OCI-LY1 (cell line): ENCODE measurements around the gene MAMDC2.

ENCODE experiments used
- H2AFZ ChIP-seq: fragments of 200-600 bp; sonication (generic), shearing (Covaris generic); 2 replicates; pipeline ENCODE4 v1.6.0; 2014; ENCODE audit warnings: antibody characterized with exemption, mild to moderate bottlenecking, low read length
- H3F3A ChIP-seq: fragments of 200-600 bp; sonication (generic), shearing (Covaris generic); 2 replicates; pipeline ENCODE4 v1.6.0; 2014; ENCODE audit warnings: mild to moderate bottlenecking, antibody characterized with exemption, low read length, moderate library complexity; ENCODE audit not compliant: insufficient read depth
- H3K27ac ChIP-seq: fragments of 200-600 bp; sonication (generic); 2 replicates; pipeline ENCODE4 v1.5.1; 2014; ENCODE audit warnings: low read length, mixed run types, mild to moderate bottlenecking, low read depth; ENCODE audit not compliant: poor library complexity, severe bottlenecking
- H3K27me3 ChIP-seq: fragments of 200-600 bp; sonication (generic); 2 replicates; pipeline ENCODE4 v1.6.0; 2014; ENCODE audit warnings: antibody characterized with exemption, mild to moderate bottlenecking, low read length, moderate library complexity; ENCODE audit not compliant: insufficient read depth
- H3K36me3 ChIP-seq: fragments of 200-600 bp; sonication (generic); 2 replicates; pipeline ENCODE4 v1.6.1; 2014; ENCODE audit warnings: mild to moderate bottlenecking, antibody characterized with exemption, low read length, moderate library complexity, mixed read lengths; ENCODE audit not compliant: insufficient read depth
- H3K4me1 ChIP-seq: fragments of 200-600 bp; sonication (generic); 2 replicates; pipeline ENCODE4 v1.5.1; 2014; ENCODE audit warnings: mild to moderate bottlenecking, low read length, moderate library complexity; ENCODE audit not compliant: insufficient read depth, severe bottlenecking
- H3K4me2 ChIP-seq: fragments of 200-600 bp; sonication (generic), shearing (Covaris generic); 2 replicates; pipeline ENCODE4 v1.6.1; 2014; ENCODE audit warnings: low read length
- H3K4me3 ChIP-seq: fragments of 200-600 bp; sonication (generic); 2 replicates; pipeline ENCODE4 v1.5.1; 2014; ENCODE audit warnings: low read length, low read depth, mild to moderate bottlenecking, mixed read lengths; ENCODE audit not compliant: poor library complexity, severe bottlenecking
- H3K79me2 ChIP-seq: fragments of 200-600 bp; shearing (Covaris generic); 2 replicates; pipeline ENCODE4 v1.6.1; 2016; ENCODE audit warnings: mixed run types, low read length, mixed read lengths; ENCODE audit not compliant: insufficient read depth
- H3K9ac ChIP-seq: fragments of 200-600 bp; sonication (generic), shearing (Covaris generic); 2 replicates; pipeline ENCODE4 v1.6.1; 2014; ENCODE audit warnings: mild to moderate bottlenecking, low read length, mixed read lengths
- H3K9me2 ChIP-seq: fragments of 200-600 bp; sonication (generic), shearing (Covaris generic); 2 replicates; pipeline ENCODE4 v1.6.1; 2014; ENCODE audit warnings: low read depth, mild to moderate bottlenecking, low read length, mixed read lengths
- H3K9me3 ChIP-seq: fragments of 200-600 bp; shearing (Covaris generic); 2 replicates; pipeline ENCODE4 v1.6.1; 2014; ENCODE audit warnings: low read length, mixed read lengths
- H4K20me1 ChIP-seq: fragments of 200-600 bp; sonication (generic), shearing (Covaris generic); 2 replicates; pipeline ENCODE4 v1.6.0; 2016; ENCODE audit warnings: mild to moderate bottlenecking, low read length; ENCODE audit not compliant: insufficient read depth
- EZH2 ChIP-seq: fragments of 200-600 bp; sonication (generic), shearing (Covaris generic); IDR thresholded peaks from 2 replicates; pipeline ENCODE4 v1.8.0; 2017; ENCODE audit warnings: borderline replicate concordance, mixed run types, mild to moderate bottlenecking, antibody characterized with exemption, low read length, moderate library complexity, mixed read lengths
- TF ChIP-seq, protein P1 (sequence below): fragments of 200-600 bp; sonication (generic), shearing (Covaris generic); IDR thresholded peaks from 2 replicates; pipeline ENCODE4 v1.5.1; 2017; ENCODE audit warnings: mild to moderate bottlenecking, antibody characterized with exemption, low read length, moderate library complexity, mixed read lengths

The MAMDC2 gene

DNA sequence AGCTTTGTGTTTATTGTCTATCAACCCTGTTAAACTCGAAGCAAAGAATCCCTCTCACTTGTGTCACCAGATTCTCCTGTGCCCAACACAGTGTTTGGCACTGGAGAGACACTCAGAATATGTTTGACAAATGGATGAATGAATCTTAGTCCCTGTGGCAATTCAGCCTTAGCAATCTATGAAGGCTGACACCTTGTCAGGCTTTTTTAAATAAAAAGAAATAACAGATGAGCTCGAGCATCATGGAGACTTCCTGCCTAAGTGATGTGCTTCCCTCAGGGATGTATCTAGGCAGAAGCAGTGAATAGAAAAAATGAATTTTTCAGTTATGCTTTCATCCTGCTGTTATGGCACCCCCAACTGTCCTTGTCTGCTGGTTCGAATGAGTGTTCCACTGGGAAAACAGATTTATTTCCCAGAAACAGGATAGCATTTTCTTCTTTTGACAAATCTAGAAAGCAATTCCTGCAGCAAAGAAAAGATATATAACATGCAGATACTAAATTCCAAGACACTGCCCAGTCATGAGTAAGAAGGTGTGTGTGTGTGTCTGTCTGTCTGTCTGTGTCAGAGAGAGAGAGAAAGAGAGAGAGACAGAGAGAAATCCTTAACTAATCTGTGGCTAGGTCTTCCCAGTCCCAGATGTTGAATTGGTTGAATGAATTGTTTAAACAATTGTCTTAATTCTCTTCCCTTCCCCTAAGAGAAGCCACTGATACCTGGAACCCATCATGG is 16.7 kb downstream of the MAMDC2 start:
- no peaks in the 10 kb centered on the region for H3K9me3 ChIP-seq
- H3K4me3 ChIP-seq: no peak overlapping the region
- H3K9me2 ChIP-seq: no peaks in the 10 kb centered on the region
- no peaks in the 10 kb centered on the region for H3F3A ChIP-seq
- H3K4me1 ChIP-seq: no peaks in the 10 kb centered on the region
- H3K79me2 ChIP-seq: no peaks in the 10 kb centered on the region
- no peak overlapping the region for H2AFZ ChIP-seq
- H3K4me2 ChIP-seq: no peak overlapping the region
- no peak overlapping the region for H3K27ac ChIP-seq
- H3K36me3 ChIP-seq: no peaks in the 10 kb centered on the region
- H4K20me1 ChIP-seq: no peaks in the 10 kb centered on the region
- H3K9ac ChIP-seq: no peak overlapping the region
- H3K27me3 ChIP-seq: no peaks in the 10 kb centered on the region
- TF ChIP-seq EZH2: no peak
- TF ChIP-seq, protein P1, sequence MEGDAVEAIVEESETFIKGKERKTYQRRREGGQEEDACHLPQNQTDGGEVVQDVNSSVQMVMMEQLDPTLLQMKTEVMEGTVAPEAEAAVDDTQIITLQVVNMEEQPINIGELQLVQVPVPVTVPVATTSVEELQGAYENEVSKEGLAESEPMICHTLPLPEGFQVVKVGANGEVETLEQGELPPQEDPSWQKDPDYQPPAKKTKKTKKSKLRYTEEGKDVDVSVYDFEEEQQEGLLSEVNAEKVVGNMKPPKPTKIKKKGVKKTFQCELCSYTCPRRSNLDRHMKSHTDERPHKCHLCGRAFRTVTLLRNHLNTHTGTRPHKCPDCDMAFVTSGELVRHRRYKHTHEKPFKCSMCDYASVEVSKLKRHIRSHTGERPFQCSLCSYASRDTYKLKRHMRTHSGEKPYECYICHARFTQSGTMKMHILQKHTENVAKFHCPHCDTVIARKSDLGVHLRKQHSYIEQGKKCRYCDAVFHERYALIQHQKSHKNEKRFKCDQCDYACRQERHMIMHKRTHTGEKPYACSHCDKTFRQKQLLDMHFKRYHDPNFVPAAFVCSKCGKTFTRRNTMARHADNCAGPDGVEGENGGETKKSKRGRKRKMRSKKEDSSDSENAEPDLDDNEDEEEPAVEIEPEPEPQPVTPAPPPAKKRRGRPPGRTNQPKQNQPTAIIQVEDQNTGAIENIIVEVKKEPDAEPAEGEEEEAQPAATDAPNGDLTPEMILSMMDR: no peak

DNA sequence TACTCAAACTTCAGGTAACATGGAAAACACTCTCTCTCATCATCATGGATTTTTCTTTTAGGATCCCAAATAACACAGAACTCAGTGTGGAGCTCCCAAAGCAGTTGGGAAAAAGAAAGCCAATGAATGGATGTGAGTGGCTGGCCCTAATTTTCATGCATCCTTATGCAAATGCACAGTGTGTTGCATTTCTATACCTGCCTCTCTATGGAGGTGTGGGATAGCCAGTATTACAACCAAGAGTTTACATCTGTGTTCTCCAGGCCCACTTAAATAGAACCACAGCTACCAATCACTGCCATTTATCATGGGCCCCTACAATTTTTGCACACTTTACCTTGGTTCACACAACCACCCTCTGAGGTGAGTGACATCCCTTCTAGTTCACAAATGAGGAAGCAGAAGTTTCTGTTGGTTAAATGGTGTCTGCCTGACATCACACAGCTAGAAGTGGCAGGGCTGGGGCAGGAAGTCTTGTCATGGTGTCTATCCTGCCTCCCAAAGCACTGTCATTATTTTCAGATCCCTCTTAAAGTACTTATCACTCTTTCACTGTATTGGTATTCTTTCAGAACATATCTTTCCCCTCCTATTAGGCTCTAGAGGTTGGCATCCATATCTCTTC is 17.3 kb downstream of the MAMDC2 start:
- Histone ChIP-seq H2AFZ (no peak overlapping the region), H3K4me3 (no peak overlapping the region), H3K4me1 (no peaks in the 10 kb centered on the region), H3K4me2 (no peak overlapping the region), H3K27ac (no peak overlapping the region), H3K79me2 (no peaks in the 10 kb centered on the region), H3K36me3 (no peaks in the 10 kb centered on the region), H3F3A (no peaks in the 10 kb centered on the region), H3K9me3 (no peaks in the 10 kb centered on the region), H3K9me2 (no peaks in the 10 kb centered on the region), H3K9ac (no peak overlapping the region), H3K27me3 (no peaks in the 10 kb centered on the region), H4K20me1 (no peaks in the 10 kb centered on the region)
- TF ChIP-seq, protein P1: no peak
- TF ChIP-seq EZH2: no peak

DNA sequence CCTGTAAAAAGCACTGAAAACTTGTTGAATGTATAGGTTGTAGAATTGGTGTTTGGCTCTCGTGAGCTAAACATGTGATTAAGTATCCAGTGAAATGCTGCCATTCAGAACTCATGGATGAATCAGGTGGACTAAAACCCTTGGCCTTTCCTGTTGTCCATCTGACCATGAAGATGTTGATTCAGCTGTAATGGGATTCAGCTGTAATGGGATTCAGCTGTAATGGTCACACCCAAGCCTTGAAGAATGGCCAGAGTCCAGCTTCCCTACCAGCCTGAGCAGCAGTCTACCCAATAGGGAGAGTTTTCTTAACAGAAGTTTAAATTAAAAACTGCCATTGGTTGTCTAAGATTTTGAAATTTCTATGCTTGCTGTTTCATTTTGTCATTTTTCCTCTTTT is 18.1 kb downstream of the MAMDC2 start:
- Histone ChIP-seq H4K20me1 (no peaks in the 10 kb centered on the region), H3K4me1 (no peaks in the 10 kb centered on the region), H3K9me2 (no peaks in the 10 kb centered on the region), H3K27me3 (no peaks in the 10 kb centered on the region), H3F3A (no peaks in the 10 kb centered on the region), H3K9me3 (no peaks in the 10 kb centered on the region), H3K9ac (no peak overlapping the region), H3K4me2 (no peak overlapping the region), H2AFZ (no peak overlapping the region), H3K79me2 (no peaks in the 10 kb centered on the region), H3K36me3 (no peaks in the 10 kb centered on the region), H3K4me3 (no peak overlapping the region), H3K27ac (no peak overlapping the region)
- no peak for TF ChIP-seq EZH2
- TF ChIP-seq, protein P1: no peak
